NT2/D1 (cell line): ENCODE data around the gene SCFD1.
"Not testable (repeated sequence)": the region's sequence is repeated elsewhere in the genome, so short reads cannot be mapped to it uniquely, and the experiment has no call there.

ENCODE experiments used
- DNase-seq: peaks from one replicate; pipeline ENCODE4 v3.0.0-alpha.2; 2011; ENCODE audit warnings: low read depth, low spot score
- H3K27me3 ChIP-seq: 2 replicates; pipeline ENCODE4 v1.6.0; 2011; ENCODE audit warnings: mild to moderate bottlenecking; ENCODE audit not compliant: insufficient read length, insufficient read depth
- H3K36me3 ChIP-seq: 2 replicates; pipeline ENCODE4 v1.6.1; 2011; ENCODE audit warnings: mild to moderate bottlenecking, low read length, mixed read lengths; ENCODE audit not compliant: insufficient read depth, insufficient read length
- H3K4me1 ChIP-seq: 2 replicates; pipeline ENCODE4 v1.5.1; 2011; ENCODE audit not compliant: insufficient read depth, insufficient read length
- H3K4me3 ChIP-seq: 2 replicates; pipeline ENCODE4 v1.5.1; 2011; ENCODE audit warnings: low read depth; ENCODE audit not compliant: insufficient read length
- H3K9ac ChIP-seq: 2 replicates; pipeline ENCODE4 v1.6.0; 2011; ENCODE audit warnings: low read depth; ENCODE audit not compliant: insufficient read length
- H3K9me3 ChIP-seq: 2 replicates; pipeline ENCODE4 v1.5.1; 2011; ENCODE audit warnings: mild to moderate bottlenecking, low read length; ENCODE audit not compliant: insufficient read depth
- SUZ12 ChIP-seq: IDR thresholded peaks from 2 replicates; pipeline ENCODE4 v1.6.1; 2011; ENCODE audit not compliant: insufficient read length, insufficient read depth; ENCODE audit errors: extremely low read depth
- YY1 ChIP-seq: IDR thresholded peaks from 2 replicates; pipeline ENCODE4 v1.6.1; 2011; ENCODE audit not compliant: insufficient read length, insufficient read depth
- ZNF274 ChIP-seq: IDR thresholded peaks from 2 replicates; pipeline ENCODE4 v1.6.1; 2011; ENCODE audit warnings: mild to moderate bottlenecking, low read depth, low read length

The SCFD1 gene

DNA sequence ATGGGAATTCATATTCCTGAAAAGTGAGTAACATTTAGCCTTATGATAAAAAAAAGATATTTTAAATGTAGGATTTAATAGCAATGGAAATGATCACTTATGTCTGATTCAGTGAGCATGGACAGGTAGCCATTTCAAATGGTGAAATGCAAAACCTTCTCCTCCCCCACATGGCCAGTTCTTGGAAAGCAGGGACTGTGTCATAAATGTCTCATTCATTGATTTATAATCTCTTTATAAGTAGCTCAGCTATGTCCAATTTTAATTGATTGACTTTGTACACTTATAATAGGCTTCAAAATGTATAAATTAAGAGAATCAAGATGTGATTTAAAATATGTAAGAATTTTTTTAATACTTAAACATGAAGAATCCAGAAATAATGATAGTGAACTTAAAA, 24.6 kb upstream of the SCFD1 start:
- no peak for DNase-seq
- Histone ChIP-seq H3K36me3 (peaks cover 49% of the 10 kb centered on the region), H3K4me1 (no peaks in the 10 kb centered on the region), H3K9me3 (no peaks in the 10 kb centered on the region), H3K4me3 (no peak overlapping the region), H3K27me3 (no peaks in the 10 kb centered on the region), H3K9ac (no peak overlapping the region)
- TF ChIP-seq YY1: no peak
- TF ChIP-seq SUZ12: no peak
- TF ChIP-seq ZNF274: no peak

GRCh38 chr14:30600922-30601918, 20.9 kb upstream of the SCFD1 start:
- peaks cover 60% of the 10 kb centered on the region for H3K36me3 ChIP-seq

DNA sequence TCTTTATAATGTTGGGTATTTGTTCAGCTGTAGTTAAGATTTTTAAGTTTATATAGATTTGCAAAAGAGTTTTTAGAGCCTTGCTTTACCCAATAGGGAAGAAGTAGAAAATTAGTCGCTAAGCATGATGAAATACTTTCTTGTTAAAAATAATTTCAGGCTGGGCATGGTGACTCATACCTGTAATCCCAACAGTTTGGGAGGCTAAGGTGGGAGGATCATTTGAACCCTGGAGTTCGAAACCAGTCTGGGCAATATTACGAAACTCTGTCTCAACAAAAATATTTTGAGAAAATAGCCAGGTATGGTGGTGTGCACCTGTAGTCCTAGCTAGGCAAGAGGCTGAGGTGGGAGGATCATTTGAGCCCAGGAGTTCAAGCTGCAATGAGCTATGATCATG, 18.7 kb upstream of the SCFD1 start:
- Histone ChIP-seq H3K9ac (no peak overlapping the region), H3K4me1 (no peaks in the 10 kb centered on the region), H3K36me3 (peaks cover 61% of the 10 kb centered on the region), H3K27me3 (no peaks in the 10 kb centered on the region), H3K4me3 (no peak overlapping the region), H3K9me3 (no peaks in the 10 kb centered on the region)
- no peak for TF ChIP-seq SUZ12
- no peak for TF ChIP-seq ZNF274
- TF ChIP-seq YY1: no peak
- DNase-seq: no peak

More at GRCh38 chr14:30600922-30601918, 20.9 kb upstream of the SCFD1 start:
- H3K27me3 ChIP-seq: no peaks in the 10 kb centered on the region
- no peak for DNase-seq
- no peak overlapping the region for H3K4me3 ChIP-seq
- no peak overlapping the region for H3K9ac ChIP-seq
- no peaks in the 10 kb centered on the region for H3K4me1 ChIP-seq
- H3K9me3 ChIP-seq: no peaks in the 10 kb centered on the region
- TF ChIP-seq SUZ12 (no peak), ZNF274 (no peak), YY1 (no peak)

DNA sequence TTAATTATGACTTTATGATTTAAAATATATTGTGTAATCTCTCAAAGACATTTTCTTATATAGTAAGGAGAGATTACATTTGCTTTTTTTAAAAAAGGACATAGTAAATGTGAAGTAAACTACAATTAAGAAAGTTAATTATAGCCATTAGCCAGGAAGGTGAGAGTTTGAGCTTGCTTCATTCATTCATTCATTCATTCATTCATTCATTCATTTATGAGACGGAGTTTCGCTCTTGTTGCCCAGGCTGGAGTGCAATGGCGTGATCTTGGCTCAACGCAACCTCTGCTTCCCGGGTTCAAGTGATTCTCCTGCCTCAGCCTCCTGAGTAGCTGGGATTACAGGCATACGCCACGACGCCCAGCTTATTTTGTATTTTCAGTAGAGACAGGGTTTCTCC, 17.4 kb upstream of the SCFD1 start:
- peaks cover 59% of the 10 kb centered on the region for H3K36me3 ChIP-seq
- not testable (repeated sequence) for H3K4me3 ChIP-seq, DNase-seq

GRCh38 chr14:30607156-30607780, 14.9 kb upstream of the SCFD1 start:
- Histone ChIP-seq H3K9me3 (no peaks in the 10 kb centered on the region), H3K9ac (no peak overlapping the region), H3K27me3 (no peaks in the 10 kb centered on the region), H3K36me3 (peaks cover 49% of the 10 kb centered on the region), H3K4me1 (no peaks in the 10 kb centered on the region), H3K4me3 (no peak overlapping the region)
- DNase-seq: no peak
- TF ChIP-seq SUZ12 (no peak), YY1 (no peak), ZNF274 (no peak)

More for the DNA sequence above, 17.4 kb upstream of the SCFD1 start:
- not testable (repeated sequence) for H3K27me3 ChIP-seq, H3K4me1 ChIP-seq, H3K9me3 ChIP-seq, H3K9ac ChIP-seq

- H3K36me3 ChIP-seq: peaks cover 36% of the 10 kb centered on the region
- no peak overlapping the region for H3K9ac ChIP-seq
- H3K4me1 ChIP-seq: no peaks in the 10 kb centered on the region
- TF ChIP-seq YY1: no peak
- TF ChIP-seq SUZ12: no peak
- no peak for TF ChIP-seq ZNF274
- H3K27me3 ChIP-seq: no peaks in the 10 kb centered on the region
- DNase-seq: no peak
- H3K4me3 ChIP-seq: no peak overlapping the region
- H3K9me3 ChIP-seq: no peaks in the 10 kb centered on the region
Observed at GRCh38 chr14:30608533-30609006, 13.5 kb upstream of the SCFD1 start.

DNA sequence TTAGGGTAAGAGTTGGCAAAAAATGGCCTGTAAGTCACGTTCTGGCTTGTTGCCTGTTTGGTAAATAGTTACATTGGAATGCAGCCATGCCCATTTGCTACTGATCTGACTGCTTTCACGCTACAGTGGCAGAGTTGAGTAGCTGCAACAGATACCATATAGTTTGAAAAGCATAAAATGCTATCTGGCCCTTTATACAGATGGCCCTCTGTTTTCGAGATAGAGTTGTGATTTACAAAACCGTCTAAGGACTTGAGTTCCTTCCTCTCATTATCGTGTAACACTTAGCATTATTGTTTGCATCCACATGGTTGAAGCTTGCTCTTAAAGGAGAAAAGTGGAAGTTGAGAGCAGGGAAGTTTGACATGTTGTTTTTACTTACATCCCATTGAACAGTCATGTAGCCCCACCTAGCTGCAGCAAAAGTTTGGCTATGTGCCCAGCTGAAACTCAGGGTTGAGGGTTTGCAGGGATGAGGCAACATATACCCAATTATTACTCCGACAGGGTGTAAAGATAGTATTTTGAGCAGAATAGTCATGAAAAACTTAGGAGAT, 11.3 kb upstream of the SCFD1 start:
- no peaks in the 10 kb centered on the region for H3K27me3 ChIP-seq
- H3K9ac ChIP-seq: no peak overlapping the region
- H3K36me3 ChIP-seq: peaks cover 34% of the 10 kb centered on the region
- no peaks in the 10 kb centered on the region for H3K9me3 ChIP-seq
- TF ChIP-seq YY1: no peak
- TF ChIP-seq ZNF274: no peak
- H3K4me3 ChIP-seq: no peak overlapping the region
- no peak for DNase-seq
- H3K4me1 ChIP-seq: no peaks in the 10 kb centered on the region
